NCI-H524 (cell line): Measurements from ENCODE around the gene ADAP1.
"Not testable (repeated sequence)": the region's sequence is repeated elsewhere in the genome, so short reads cannot be mapped to it uniquely, and the experiment has no call there.

Experiments
- DNase-seq, 2 experiments: peaks; one replicate each; lab custom pipeline; 2025; lab: John Stamatoyannopoulos, UW

ADAP1 gene

GRCh38 chr7:974820-975681, 20.6 kb upstream of the ADAP1 start, which contains the start of gene COX19:
TSS of gene COX19 (minus strand) at chr7:975549. CDS start at chr7:975509, 40 bp downstream.
- DNase-seq, result peak; percentile 51 to 74

- no peak for DNase-seq
Observed at GRCh38 chr7:974172-974571, 19.7 kb upstream of the ADAP1 start.

- no peak for DNase-seq
Observed at GRCh38 chr7:973312-973711, 18.8 kb upstream of the ADAP1 start.

- DNase-seq, result no peak
Observed at GRCh38 chr7:972676-973309, 18.3 kb upstream of the ADAP1 start.

GRCh38 chr7:972110-972509, 17.6 kb upstream of the ADAP1 start:
- no peak for DNase-seq

- DNase-seq, result no peak
Observed at GRCh38 chr7:970744-971143, 16.3 kb upstream of the ADAP1 start.

- no peak for DNase-seq
Observed at GRCh38 chr7:969403-969802, 14.9 kb upstream of the ADAP1 start.

- DNase-seq, result no peak
Observed at GRCh38 chr7:968205-969105, 14.0 kb upstream of the ADAP1 start.

GRCh38 chr7:967361-968082, 13.0 kb upstream of the ADAP1 start:
- no peak for DNase-seq

- no peak for DNase-seq
Observed at GRCh38 chr7:966291-967069, 12.0 kb upstream of the ADAP1 start.

GRCh38 chr7:964401-965231, 10.1 kb upstream of the ADAP1 start:
- DNase-seq, result no peak

GRCh38 chr7:963236-964078, 9.0 kb upstream of the ADAP1 start:
- peak in 1 of 2 experiments; percentile 38 for DNase-seq

GRCh38 chr7:962401-963081, 8.1 kb upstream of the ADAP1 start:
- no peak for DNase-seq

- no peak for DNase-seq
Observed at GRCh38 chr7:961546-962400, 7.3 kb upstream of the ADAP1 start.

- DNase-seq, result not testable (repeated sequence)
Observed at GRCh38 chr7:960972-961371, 6.5 kb upstream of the ADAP1 start.

- peak in 1 of 2 experiments; percentile 7 for DNase-seq
Observed at GRCh38 chr7:960269-960871, 5.9 kb upstream of the ADAP1 start.

GRCh38 chr7:959740-960139, 5.3 kb upstream of the ADAP1 start:
- DNase-seq, result not testable (repeated sequence)
